Astrocyte of the cerebellum (primary cell): ENCODE data around the gene SUFU.

ENCODE experiments used
- DNase-seq: peaks from one replicate; pipeline ENCODE4 v3.0.0-alpha.2; 2011; ENCODE audit warnings: low read depth
- H3K4me3 ChIP-seq: 2 replicates; pipeline ENCODE4 v1.5.1; 2011; ENCODE audit warnings: mild to moderate bottlenecking, low read depth, low read length, moderate library complexity
- in situ Hi-C: cut with HindIII; loops from 2 replicates; pipeline ENCODE4 v1.10.0; 2017; ENCODE audit warnings: low sequenced_read_pairs
- TF ChIP-seq, protein P1 (sequence below): IDR thresholded peaks from 2 replicates; pipeline ENCODE4 v1.5.1; 2012; ENCODE audit warnings: low read length, low read depth, moderate library complexity, mild to moderate bottlenecking; ENCODE audit errors: missing control alignments

SUFU gene

DNA sequence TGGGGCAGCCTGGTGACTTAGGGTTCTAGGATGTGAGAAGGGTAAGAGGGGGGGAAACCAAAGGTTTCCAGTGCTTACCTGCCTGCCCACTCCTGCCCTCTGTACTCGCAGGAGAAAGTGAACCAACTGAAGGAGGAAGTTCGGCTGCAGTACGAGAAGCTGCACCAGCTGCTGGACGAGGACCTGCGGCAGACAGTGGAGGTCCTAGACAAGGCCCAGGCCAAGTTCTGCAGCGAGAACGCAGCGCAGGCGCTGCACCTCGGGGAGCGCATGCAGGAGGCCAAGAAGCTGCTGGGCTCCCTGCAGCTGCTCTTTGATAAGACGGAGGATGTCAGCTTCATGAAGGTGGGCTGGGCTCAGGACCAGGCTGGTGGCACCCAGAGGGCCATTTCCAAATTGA is 151.2 kb downstream of the SUFU start:
- TF ChIP-seq, protein P1, sequence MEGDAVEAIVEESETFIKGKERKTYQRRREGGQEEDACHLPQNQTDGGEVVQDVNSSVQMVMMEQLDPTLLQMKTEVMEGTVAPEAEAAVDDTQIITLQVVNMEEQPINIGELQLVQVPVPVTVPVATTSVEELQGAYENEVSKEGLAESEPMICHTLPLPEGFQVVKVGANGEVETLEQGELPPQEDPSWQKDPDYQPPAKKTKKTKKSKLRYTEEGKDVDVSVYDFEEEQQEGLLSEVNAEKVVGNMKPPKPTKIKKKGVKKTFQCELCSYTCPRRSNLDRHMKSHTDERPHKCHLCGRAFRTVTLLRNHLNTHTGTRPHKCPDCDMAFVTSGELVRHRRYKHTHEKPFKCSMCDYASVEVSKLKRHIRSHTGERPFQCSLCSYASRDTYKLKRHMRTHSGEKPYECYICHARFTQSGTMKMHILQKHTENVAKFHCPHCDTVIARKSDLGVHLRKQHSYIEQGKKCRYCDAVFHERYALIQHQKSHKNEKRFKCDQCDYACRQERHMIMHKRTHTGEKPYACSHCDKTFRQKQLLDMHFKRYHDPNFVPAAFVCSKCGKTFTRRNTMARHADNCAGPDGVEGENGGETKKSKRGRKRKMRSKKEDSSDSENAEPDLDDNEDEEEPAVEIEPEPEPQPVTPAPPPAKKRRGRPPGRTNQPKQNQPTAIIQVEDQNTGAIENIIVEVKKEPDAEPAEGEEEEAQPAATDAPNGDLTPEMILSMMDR = no peak
- in situ Hi-C loops = no loop called here
- no peak for DNase-seq
- no peak overlapping the region for H3K4me3 ChIP-seq

DNA sequence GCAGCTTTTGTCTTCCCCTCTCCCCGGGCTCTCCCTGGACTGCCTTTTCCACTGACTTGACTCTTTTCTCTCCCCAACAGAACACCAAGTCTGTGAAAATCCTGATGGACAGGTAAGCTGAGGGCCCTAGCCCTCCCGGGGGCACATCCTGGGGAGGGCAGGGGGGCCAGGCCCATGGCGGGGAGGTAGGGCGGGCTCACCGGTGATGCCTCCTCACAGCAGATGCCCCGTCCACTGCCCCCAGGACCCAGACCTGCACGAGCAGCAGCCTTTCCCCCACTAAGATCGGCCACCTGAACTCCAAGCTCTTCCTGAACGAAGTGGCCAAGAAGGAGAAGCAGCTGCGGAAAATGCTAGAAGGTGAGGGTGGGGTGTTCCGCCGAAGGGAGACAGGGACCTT is 152.3 kb downstream of the SUFU start:
- TF ChIP-seq, protein P1 = no peak
- no peak overlapping the region for H3K4me3 ChIP-seq
- in situ Hi-C loops = no loop called here
- no peak for DNase-seq

DNA sequence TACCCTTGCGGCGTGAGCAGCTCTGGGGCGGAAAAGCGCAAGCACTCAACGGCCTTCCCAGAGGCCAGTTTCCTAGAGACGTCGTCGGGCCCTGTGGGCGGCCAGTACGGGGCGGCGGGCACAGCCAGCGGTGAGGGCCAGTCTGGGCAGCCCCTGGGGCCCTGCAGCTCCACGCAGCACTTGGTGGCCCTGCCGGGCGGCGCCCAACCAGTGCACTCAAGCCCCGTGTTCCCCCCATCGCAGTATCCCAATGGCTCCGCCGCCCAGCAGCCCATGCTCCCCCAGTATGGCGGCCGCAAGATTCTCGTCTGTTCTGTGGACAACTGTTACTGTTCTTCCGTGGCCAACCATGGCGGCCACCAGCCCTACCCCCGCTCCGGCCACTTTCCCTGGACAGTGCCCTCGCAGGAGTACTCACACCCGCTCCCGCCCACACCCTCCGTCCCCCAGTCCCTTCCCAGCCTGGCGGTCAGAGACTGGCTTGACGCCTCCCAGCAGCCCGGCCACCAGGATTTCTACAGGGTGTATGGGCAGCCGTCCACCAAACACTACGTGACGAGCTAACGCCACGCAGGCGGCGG is 153.1 kb downstream of the SUFU start:
- TF ChIP-seq, protein P1 = no peak
- no peak overlapping the region for H3K4me3 ChIP-seq
- DNase-seq = no peak
- in situ Hi-C loops = no loop called here

DNA sequence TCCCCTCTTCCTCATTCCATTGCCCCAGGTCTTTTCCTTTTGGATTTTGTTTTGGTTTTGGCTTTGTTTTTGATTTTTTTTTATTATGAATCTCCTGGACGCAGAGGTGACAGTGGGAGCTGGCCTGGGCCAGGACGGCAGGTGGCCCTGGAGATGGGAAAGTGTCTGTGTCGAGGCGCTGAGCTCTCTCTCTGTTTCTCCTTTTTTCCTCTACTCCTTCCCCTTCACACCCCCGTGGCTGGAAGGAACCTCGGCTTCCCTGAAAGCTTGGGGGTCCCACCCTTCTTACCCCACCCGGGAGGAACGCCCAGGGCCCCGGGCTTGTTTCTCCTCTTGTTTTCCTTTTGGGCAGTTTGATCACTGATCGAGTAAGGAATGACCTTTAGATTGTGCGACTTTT is 153.7 kb downstream of the SUFU start:
- TF ChIP-seq, protein P1 = no peak
- in situ Hi-C loops = no loop called here
- no peak for DNase-seq
- no peak overlapping the region for H3K4me3 ChIP-seq

- in situ Hi-C loops = no loop called here
- no peak for DNase-seq
- TF ChIP-seq, protein P1 = no peak
- H3K4me3 ChIP-seq = no peak overlapping the region
These were observed 154.4 kb downstream of the SUFU start for GRCh38 chr10:102657984-102658724.

DNA sequence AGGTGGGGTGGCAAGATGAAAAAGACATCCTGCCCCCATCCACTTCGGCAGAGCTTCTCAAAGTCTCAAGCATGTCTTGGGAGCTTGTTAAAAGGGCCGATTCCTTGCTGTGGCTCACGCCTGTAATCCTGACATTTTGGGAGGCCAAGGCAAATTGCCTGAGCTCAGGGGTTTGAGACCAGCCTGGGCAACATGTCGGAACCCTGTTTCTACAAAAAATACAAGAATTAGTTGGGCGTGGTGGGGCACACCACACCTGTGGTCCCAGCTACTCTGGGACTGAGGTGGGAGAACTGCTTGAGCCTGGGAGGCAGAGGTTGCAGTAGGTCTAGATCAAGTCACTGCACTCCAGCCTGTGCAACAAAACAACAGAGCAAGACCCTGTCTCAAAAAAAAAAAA is 155.0 kb downstream of the SUFU start:
- DNase-seq = no peak
- H3K4me3 ChIP-seq = no peak overlapping the region
- TF ChIP-seq, protein P1 = no peak
- in situ Hi-C loops = no loop called here
